ENCODE measurements around the gene KCNJ18.
"Not testable (repeated sequence)": the region's sequence is repeated elsewhere in the genome, so short reads cannot be mapped to it uniquely, and the experiment has no call there.

KCNJ18 gene

DNA sequence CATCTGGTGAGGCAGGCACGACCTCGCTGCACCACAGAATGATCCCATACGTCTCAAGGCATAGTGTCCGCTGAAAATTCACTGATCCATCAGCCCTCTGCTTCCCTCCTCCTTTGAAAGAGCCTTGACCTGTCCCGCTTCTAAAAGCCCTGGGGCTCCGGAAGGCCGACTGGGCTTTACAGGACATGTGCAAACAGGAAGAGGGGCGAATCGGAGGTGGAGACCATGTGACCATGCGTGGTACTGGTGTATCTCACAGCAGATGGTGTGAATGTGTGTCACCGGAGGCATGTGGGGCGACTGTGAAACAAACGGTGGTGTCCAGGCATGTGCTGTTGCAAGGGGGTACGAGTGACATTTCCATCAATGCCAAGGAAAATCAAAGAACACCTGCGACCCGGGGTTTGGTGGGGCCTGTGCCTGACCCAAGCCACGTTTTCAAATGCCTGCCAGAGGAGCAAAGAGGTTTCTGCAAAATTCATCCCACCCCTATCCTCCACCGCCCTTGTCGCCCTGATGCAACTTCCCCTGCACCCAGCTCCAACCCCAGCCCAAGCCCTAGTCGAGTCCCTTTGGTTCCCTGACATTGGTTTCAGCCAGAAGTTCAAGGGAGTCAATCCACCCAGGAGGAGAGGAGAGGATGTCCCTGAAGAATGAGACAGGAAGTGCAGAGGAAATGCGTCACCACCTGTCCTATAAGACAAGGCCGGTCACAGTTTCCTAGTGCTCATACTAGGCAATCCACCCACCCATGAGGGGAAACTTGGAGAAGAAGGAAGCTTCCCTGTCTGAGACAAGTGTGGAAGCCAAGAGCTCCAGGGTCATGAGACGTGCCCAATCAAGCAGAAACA lies 5.9 kb upstream of the KCNJ18 start:
- no peak for DNase-seq

- DNase-seq = no peak
These were observed 5.0 kb upstream of the KCNJ18 start for GRCh38 chr17:21687136-21687953.

DNA sequence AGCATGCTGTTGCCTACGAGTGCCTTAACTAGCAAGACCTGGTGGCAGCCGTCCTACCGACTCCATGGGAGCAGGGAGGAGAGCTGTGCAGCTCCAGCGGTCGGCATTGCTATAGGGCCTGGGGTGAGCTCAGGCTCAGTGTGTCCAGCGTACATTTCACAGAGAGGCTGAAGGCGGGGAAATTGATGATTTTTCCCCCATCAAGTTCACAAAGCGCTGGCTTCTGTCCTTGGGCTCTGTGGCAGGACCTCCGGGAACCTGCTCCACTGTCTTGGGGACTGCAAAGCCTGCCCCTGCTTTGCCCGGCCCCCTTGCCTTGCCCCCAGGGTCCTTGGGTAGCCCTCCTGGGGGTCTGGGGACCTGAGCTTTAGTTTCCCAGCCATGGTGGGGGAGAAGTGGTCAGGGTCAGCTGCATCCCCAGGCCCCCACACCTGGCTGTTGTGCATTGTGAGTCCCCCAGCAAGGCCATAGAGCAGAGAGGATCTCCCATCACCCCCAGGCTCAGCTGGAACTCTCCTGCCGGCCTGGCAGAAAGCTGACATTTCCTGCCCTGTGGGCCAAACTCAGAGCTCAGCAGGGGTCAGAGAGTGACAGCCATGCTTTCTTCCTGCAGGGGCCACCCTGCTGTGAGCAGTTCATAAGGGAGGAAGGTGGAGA lies 3.9 kb upstream of the KCNJ18 start:
- no peak for DNase-seq

GRCh38 chr17:21689604-21690003 lies 2.7 kb upstream of the KCNJ18 start:
- DNase-seq = no peak

GRCh38 chr17:21690811-21691210 lies 1.5 kb upstream of the KCNJ18 start:
- DNase-seq = not testable (repeated sequence)

- DNase-seq = not testable (repeated sequence)
These were observed 842 bp upstream of the KCNJ18 start for GRCh38 chr17:21691481-21691880.

DNA sequence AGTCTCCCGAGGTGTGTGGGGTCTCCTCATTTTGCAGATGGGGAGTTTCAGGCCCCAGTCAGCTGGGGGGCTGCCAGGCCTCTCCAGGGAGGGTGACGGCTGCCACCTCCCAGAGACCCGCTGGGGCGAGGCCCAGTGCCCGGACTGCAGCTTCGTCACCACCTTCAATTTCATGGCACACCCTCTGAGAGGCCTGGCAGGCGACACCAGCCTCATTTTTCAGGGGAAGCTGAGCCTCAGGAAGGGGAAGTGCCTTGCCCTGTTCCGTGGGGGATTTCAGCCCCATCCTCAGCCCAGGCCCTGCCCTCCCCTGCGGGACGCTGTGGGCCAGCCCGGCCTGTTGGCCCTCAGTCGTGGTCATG lies 362 bp downstream of the KCNJ18 start:
- not testable (repeated sequence) for DNase-seq

DNA sequence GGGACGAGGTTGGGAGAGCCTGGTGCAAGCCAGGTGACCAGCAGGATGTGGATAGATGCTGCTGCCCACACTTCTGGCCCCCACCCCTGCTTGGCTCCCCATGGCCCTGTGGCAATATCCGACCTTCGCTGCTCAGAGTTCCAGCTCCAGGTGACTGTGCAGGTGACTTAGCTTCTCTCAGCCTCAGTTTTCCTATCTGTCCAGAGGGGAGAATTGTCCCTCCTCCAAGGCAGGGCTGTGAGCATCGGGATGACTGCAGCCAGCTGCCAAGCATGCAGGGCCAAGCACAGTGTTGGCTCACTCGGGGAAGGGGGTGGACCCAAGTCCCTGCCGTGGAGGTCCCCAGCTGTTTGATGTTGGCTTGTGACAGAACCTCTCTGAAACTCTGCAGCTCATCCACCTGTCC lies 1.1 kb downstream of the KCNJ18 start:
- DNase-seq = not testable (repeated sequence)

DNA sequence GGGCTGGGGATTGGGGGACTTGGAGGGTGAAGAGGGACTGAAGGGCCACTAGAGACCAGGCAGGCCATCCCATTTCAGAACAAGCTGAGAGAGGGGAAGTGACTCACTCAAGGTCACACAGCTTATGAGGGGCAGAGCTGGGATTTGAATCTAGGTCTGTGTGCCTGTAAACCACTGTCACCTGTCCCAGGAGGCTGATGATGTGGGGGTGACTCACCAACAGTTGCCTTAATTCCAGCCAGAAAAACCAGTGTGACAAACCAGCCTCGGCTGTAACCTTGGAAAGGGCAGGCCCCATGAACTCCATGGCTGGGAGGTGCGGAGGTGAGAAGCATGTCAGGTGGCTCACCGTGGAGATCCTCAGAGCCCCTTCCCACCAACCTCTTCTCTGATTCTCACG lies 1.6 kb downstream of the KCNJ18 start:
- DNase-seq = not testable (repeated sequence)

DNA sequence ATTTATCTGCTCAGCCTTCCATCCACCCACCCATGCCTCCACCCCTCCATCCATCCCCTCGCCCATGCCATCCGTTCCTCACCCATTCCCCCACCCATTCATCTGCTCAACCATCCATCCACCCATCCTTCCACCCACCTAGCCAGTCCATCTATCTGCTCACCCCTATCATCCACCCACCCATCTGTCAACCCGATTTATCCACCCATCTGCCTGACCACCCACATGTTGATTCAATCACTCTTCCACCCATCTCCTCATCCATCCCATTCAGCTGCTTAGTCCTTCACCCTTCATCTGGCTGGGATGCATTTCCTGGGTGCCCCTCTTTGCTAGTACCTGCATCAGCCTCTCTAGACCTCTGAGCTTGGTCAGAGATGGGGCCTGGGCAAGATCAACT lies 3.9 kb downstream of the KCNJ18 start:
- not testable (repeated sequence) for DNase-seq

DNA sequence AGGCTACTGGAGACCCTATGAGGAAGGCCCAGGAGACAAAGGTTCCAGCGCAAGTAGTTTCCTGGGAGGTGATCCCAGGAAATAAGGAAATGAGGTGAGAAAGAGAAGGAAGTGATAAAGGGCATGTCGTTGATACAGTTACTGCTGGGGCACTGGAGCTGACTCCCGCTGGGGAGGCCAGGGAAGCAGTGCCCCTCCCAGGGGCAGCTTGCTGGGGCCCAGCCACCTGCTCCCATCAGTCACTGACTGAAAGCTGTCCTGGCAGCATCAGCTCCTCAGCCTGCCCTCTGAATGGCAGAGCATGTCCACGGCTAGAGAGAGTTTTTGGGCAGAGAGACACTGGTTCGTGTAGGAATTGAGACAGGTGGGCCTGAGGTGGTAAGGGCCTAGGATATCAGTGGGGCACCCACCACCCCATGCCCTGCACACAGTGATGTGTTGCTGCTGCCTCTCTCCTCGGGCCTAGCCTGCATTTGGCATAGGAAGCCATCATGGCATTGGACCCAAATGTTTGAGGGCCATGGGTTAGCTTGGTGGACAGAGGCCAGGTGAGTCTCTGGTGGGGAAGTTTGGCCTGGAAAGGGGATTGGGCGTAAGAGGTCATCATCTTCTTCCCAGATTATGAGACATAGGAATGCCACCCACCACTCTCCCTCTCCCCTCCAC lies 4.7 kb downstream of the KCNJ18 start:
- not testable (repeated sequence) for DNase-seq

GRCh38 chr17:21697508-21697860 lies 5.2 kb downstream of the KCNJ18 start:
- DNase-seq = not testable (repeated sequence)

- DNase-seq = not testable (repeated sequence)
These were observed 6.2 kb downstream of the KCNJ18 start for GRCh38 chr17:21698437-21699075.

DNA sequence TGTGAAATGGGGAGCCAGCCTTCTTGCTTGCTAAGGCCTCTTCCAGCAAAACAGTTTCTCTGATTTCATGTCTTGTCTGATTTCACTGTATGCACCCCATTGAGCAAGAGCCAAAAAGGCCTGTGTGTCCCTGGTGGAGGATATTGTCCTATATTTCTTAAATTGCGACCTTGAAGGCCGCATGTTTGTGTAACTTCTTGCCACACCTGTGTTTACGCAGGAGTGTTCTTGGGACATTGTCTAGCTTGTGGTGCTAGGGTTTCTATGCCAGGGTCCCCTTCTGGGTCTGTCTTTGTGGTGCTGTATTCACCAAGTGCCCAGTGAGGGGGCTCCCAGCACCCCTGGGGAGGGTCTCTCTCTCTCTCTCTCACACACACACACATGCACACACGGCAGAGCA lies 6.8 kb downstream of the KCNJ18 start:
- DNase-seq = not testable (repeated sequence)

- not testable (repeated sequence) for DNase-seq
These were observed 7.4 kb downstream of the KCNJ18 start for GRCh38 chr17:21699573-21700236.

DNA sequence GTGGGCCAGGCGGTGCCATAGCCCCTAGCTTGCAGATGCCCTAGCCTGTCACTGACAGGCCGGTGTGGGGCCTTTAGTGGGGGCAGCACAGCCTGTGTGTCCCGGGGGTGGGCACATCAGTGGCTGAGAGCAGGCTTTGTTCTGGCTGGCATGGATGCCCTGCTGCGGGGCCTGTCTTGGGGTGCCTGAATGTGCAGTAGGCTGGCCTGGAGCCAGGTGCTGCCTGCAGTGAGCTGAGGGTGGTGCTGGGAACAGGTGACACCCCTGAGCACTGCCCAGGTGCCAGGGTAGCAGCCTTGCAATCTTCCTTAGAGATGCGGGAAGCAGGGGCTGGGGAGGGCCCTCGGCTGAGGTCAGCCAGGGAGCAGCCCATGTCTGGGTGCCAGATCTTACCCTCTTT lies 8.8 kb downstream of the KCNJ18 start:
- not testable (repeated sequence) for DNase-seq

GRCh38 chr17:21702029-21702428 lies 9.7 kb downstream of the KCNJ18 start:
- not testable (repeated sequence) for DNase-seq

DNA sequence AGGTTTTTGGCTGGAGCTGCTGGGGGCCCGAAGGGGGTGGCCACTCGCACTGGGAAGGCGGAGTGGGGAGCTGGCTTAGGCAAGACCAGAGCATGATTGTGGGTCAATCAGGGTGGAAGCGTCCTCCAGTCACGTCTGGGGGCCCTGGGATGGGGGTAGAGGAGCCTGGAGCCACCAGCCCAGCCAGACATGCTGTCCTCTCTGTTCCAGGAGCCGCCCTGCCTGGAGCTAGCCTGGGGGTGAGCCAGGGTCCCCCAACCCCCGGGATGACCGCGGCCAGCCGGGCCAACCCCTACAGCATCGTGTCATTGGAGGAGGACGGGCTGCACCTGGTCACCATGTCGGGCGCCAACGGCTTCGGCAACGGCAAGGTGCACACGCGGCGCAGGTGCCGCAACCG lies 10.2 kb downstream of the KCNJ18 start:
- DNase-seq = not testable (repeated sequence)

DNA sequence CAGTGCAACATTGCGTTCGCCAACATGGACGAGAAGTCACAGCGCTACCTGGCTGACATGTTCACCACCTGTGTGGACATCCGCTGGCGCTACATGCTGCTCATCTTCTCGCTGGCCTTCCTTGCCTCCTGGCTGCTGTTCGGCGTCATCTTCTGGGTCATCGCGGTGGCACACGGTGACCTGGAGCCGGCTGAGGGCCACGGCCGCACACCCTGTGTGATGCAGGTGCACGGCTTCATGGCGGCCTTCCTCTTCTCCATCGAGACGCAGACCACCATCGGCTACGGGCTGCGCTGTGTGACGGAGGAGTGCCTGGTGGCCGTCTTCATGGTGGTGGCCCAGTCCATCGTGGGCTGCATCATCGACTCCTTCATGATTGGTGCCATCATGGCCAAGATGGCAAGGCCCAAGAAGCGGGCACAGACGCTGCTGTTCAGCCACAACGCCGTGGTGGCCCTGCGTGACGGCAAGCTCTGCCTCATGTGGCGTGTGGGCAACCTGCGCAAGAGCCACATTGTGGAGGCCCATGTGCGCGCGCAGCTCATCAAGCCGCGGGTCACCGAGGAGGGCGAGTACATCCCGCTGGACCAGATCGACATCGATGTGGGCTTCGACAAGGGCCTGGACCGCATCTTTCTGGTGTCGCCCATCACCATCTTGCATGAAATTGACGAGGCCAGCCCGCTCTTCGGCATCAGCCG lies 10.8 kb downstream of the KCNJ18 start:
- DNase-seq = not testable (repeated sequence)

- DNase-seq = not testable (repeated sequence)
These were observed 11.9 kb downstream of the KCNJ18 start for GRCh38 chr17:21703891-21704872.
